ENCODE results near the gene CAMTA1.

Gene CAMTA1

DNA sequence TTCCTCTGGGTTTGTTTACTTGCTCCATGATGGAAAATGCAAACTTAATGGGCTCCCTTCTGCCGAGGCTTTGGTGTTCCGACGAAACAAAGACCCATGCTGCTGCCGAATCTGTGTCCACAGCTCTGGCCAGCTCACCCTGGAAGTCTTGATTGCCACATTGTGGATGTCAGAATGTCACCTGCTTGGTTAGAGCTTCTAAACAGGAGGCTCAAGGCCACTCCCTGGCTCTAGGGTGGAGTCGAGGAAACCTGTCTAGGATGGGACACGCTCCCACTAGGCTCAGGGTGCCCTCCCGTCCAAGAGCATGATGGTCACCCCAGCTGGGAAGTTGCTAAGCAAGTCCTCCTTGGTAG is 706.5 kb downstream of the CAMTA1 start:
- Histone ChIP-seq H3K4me3 (ENCODE audit: severe bottlenecking) (no peak overlapping the region), H3K27ac (ENCODE audit: poor library complexity, severe bottlenecking) (no peak overlapping the region), H3K9me3 (ENCODE audit: severe bottlenecking) (no peaks in the 10 kb centered on the region), H3K4me1 (ENCODE audit: insufficient read depth, poor library complexity, severe bottlenecking) (peaks cover 12% of the 10 kb centered on the region), H3K36me3 (ENCODE audit: low read depth) (no peaks in the 10 kb centered on the region), H3K27me3 (ENCODE audit: insufficient read depth, poor library complexity, severe bottlenecking) (no peaks in the 10 kb centered on the region)
- TF ChIP-seq, protein P1, sequence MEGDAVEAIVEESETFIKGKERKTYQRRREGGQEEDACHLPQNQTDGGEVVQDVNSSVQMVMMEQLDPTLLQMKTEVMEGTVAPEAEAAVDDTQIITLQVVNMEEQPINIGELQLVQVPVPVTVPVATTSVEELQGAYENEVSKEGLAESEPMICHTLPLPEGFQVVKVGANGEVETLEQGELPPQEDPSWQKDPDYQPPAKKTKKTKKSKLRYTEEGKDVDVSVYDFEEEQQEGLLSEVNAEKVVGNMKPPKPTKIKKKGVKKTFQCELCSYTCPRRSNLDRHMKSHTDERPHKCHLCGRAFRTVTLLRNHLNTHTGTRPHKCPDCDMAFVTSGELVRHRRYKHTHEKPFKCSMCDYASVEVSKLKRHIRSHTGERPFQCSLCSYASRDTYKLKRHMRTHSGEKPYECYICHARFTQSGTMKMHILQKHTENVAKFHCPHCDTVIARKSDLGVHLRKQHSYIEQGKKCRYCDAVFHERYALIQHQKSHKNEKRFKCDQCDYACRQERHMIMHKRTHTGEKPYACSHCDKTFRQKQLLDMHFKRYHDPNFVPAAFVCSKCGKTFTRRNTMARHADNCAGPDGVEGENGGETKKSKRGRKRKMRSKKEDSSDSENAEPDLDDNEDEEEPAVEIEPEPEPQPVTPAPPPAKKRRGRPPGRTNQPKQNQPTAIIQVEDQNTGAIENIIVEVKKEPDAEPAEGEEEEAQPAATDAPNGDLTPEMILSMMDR (IDR thresholded peaks at IDR 0.05; ENCODE audit: poor library complexity, severe bottlenecking): no peak
- ATAC-seq (ENCODE audit: low read depth) (no peak), DNase-seq (ENCODE audit: low spot score) (no peak)

- DNase-seq (ENCODE audit: low spot score) (no peak), ATAC-seq (ENCODE audit: low read depth) (no peak)
- Histone ChIP-seq H3K36me3 (ENCODE audit: low read depth) (no peaks in the 10 kb centered on the region), H3K4me1 (ENCODE audit: insufficient read depth, poor library complexity, severe bottlenecking) (peaks cover 12% of the 10 kb centered on the region), H3K27ac (ENCODE audit: poor library complexity, severe bottlenecking) (no peak overlapping the region), H3K27me3 (ENCODE audit: insufficient read depth, poor library complexity, severe bottlenecking) (no peaks in the 10 kb centered on the region), H3K9me3 (ENCODE audit: severe bottlenecking) (no peaks in the 10 kb centered on the region), H3K4me3 (ENCODE audit: severe bottlenecking) (no peak overlapping the region)
- TF ChIP-seq, protein P1 (IDR thresholded peaks at IDR 0.05; ENCODE audit: poor library complexity, severe bottlenecking): no peak
Observed at GRCh38 chr1:7493711-7494454, 708.6 kb downstream of the CAMTA1 start.

DNA sequence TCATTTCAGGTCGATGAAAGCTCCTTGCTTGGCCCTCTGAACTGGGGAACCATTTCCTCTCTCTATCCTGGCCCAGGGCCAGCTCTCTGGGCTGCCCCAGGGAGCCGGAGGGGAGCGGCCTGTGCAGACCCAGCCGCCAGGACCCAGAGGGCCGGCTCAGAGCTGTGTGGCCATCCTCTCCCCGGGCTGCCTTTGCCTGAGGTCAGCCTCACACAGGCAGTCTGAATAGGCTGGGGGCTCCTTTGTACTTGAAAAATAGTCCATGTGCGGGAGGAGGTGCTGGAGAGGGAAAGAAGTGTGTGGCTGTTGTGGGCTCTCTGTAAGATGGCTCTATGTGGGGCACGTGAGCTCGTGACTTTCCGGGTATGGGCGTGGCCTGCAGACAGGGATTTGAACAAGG is 710.7 kb downstream of the CAMTA1 start:
- Histone ChIP-seq H3K27ac (ENCODE audit: poor library complexity, severe bottlenecking) (no peak overlapping the region), H3K9me3 (ENCODE audit: severe bottlenecking) (no peaks in the 10 kb centered on the region), H3K4me1 (ENCODE audit: insufficient read depth, poor library complexity, severe bottlenecking) (peaks cover 10% of the 10 kb centered on the region), H3K36me3 (ENCODE audit: low read depth) (no peaks in the 10 kb centered on the region), H3K27me3 (ENCODE audit: insufficient read depth, poor library complexity, severe bottlenecking) (no peaks in the 10 kb centered on the region), H3K4me3 (ENCODE audit: severe bottlenecking) (no peak overlapping the region)
- ATAC-seq (ENCODE audit: low read depth) (no peak), DNase-seq (ENCODE audit: low spot score) (no peak)
- TF ChIP-seq, protein P1 (IDR thresholded peaks at IDR 0.05; ENCODE audit: poor library complexity, severe bottlenecking): no peak

DNA sequence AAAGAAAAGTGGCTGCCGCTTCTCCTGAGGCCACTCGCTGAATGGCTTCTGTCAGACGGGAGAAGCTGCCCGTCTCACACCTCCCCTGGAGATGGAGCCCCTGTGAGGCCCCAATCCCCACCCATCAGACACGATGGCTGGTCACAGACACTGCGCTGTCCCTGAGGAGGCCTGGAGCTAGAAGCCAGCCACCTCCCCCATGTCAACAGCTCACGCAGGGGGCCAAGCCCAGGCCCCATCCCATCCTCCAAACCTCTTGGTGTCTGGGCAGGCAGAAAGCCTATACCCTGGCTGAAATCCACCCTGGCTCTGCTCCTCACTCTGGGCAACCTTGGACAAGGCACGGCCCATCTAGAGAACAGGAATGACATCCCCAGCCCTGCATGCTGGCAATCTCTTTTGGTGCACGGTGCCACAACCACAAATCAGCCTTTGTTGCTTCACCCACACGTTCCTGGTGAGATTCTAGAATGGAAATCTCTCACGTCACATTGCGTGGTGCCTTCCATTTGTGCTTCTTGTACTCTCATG is 711.9 kb downstream of the CAMTA1 start:
- ATAC-seq (ENCODE audit: low read depth): no peak
- H3K27ac ChIP-seq (ENCODE audit: poor library complexity, severe bottlenecking): no peak overlapping the region
- no peak for DNase-seq (ENCODE audit: low spot score)
- H3K4me1 ChIP-seq (ENCODE audit: insufficient read depth, poor library complexity, severe bottlenecking): no peaks in the 10 kb centered on the region
- H3K9me3 ChIP-seq (ENCODE audit: severe bottlenecking): no peaks in the 10 kb centered on the region
- no peak overlapping the region for H3K4me3 ChIP-seq (ENCODE audit: severe bottlenecking)
- TF ChIP-seq, protein P1 (IDR thresholded peaks at IDR 0.05; ENCODE audit: poor library complexity, severe bottlenecking): no peak
- no peaks in the 10 kb centered on the region for H3K36me3 ChIP-seq (ENCODE audit: low read depth)
- no peaks in the 10 kb centered on the region for H3K27me3 ChIP-seq (ENCODE audit: insufficient read depth, poor library complexity, severe bottlenecking)

Data from RWPE2 (cell line).